ENCODE results near the gene ENAM. TPM values are rescaled to one million over a fixed set of nuclear protein-coding genes. Genes with fewer than 3 reads are reported as not detected.
A peak's percentile ranks its signal among the peaks of the same experiment; 100 is the strongest.
"Not testable (repeated sequence)": the region's sequence is repeated elsewhere in the genome, so short reads cannot be mapped to it uniquely, and the experiment has no call there.

Gene ENAM
- total RNA-seq, 1 experiment from 2014 or later, result not detected

GRCh38 chr4:70678383-70678999, 49.9 kb downstream of the ENAM start:
- DNase-seq (ENCODE audit: low read depth), result no peak

- no peak for DNase-seq (ENCODE audit: low read depth)
These were observed 52.4 kb downstream of the ENAM start for GRCh38 chr4:70680934-70681333.

- DNase-seq (ENCODE audit: low read depth), result no peak
These were observed 53.2 kb downstream of the ENAM start for GRCh38 chr4:70681704-70682103.

GRCh38 chr4:70682142-70682541, 53.6 kb downstream of the ENAM start:
- DNase-seq (ENCODE audit: low read depth), result not testable (repeated sequence)

- DNase-seq (ENCODE audit: low read depth), result no peak
These were observed 58.8 kb downstream of the ENAM start for GRCh38 chr4:70687392-70687791.

- DNase-seq (ENCODE audit: low read depth), result peak; percentile 90
These were observed 59.6 kb downstream of the ENAM start, which contains the start of gene UTP3 for GRCh38 chr4:70687821-70688794. Gene UTP3 (plus strand): TSS chr4:70688532. CDS start chr4:70688678, 146 bp downstream.

- DNase-seq (ENCODE audit: low read depth), result no peak
These were observed 60.3 kb downstream of the ENAM start for GRCh38 chr4:70688795-70689231.

GRCh38 chr4:70691661-70692060, 63.1 kb downstream of the ENAM start:
- no peak for DNase-seq (ENCODE audit: low read depth)

- DNase-seq (ENCODE audit: low read depth), result not testable (repeated sequence)
These were observed 66.1 kb downstream of the ENAM start for GRCh38 chr4:70694633-70695032.

Other genes starting within 250 kb of the ENAM start
- not detected in 2 replicates for gene SMR3B, start 245.6 kb upstream of the ENAM start, total RNA-seq (2014; rRNA removed; shearing (Covaris generic))
- gene OPRPN, start 230.8 kb upstream of the ENAM start, total RNA-seq (2014; rRNA removed; shearing (Covaris generic)), result not detected in 2 replicates
- gene MUC7, start 156.5 kb upstream of the ENAM start, total RNA-seq (2014; rRNA removed; shearing (Covaris generic)), result not detected in 2 replicates
- 98.3 and 106 TPM in 2 replicates for gene AMTN, start 110.2 kb upstream of the ENAM start, total RNA-seq (2014; rRNA removed; shearing (Covaris generic))
- 0.06 TPM in 1 of 2 replicates, not detected in the other for gene AMBN, start 36.5 kb upstream of the ENAM start, total RNA-seq (2014; rRNA removed; shearing (Covaris generic))
- gene JCHAIN, start 37.8 kb downstream of the ENAM start, total RNA-seq (2014; rRNA removed; shearing (Covaris generic)), result not detected in 2 replicates
- 15.7 and 20.0 TPM in 2 replicates for gene UTP3, start 59.8 kb downstream of the ENAM start, total RNA-seq (2014; rRNA removed; shearing (Covaris generic))
- gene RUFY3, start 93.2 kb downstream of the ENAM start, total RNA-seq (2014; rRNA removed; shearing (Covaris generic)), result 8.3 and 13.9 TPM in 2 replicates
- gene GRSF1, start 211.1 kb downstream of the ENAM start, total RNA-seq (2014; rRNA removed; shearing (Covaris generic)), result 66.8 and 79.3 TPM in 2 replicates